ENCODE results near the gene PLB1.

The PLB1 gene

DNA sequence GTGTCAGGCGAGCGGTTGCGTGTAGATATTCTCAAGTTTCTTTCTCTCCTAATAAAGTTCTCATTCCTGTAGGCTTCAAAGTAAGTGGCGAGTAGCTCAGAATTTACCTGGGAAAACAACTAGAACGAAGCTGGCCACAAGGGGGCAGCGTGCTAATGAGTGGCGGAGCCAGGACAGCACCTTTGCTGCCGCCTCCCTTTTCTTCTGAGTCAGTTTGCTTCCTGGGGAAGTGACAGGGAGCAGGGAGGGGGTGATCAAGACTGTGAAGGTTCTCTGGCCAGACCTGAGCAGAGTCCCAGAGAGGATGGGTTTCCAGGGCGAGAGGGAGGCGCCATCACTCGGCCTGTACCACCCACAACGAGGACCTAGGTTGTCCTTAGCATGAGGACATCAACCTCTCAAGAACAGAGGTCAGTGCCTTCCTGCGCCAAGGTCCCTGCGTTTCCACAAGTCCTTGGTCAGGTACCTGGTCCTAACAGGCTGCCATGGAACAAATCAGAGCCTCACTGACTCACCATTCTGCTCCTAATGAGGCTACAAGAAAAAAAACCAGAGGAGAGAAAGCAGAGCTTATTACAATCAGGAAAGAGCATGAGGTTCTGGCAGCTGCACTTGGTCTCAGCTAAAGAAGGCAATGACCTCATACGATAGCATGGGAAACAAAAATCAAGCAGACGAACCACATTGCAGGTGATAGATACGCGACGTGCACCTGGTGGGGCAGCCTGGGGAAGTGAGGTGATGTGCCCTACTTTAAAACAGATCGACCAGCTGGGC, 98.7 kb downstream of the PLB1 start:
- H3K4me3 ChIP-seq (ENCODE audit: low read depth, low read length): no peak overlapping the region
- TF ChIP-seq MYC (IDR thresholded peaks at IDR 0.05; ENCODE audit: low read depth, low read length): 0 out of 2 replicates have a peak, but pooled peaks have one; percentile 38
- TF ChIP-seq, protein P1, sequence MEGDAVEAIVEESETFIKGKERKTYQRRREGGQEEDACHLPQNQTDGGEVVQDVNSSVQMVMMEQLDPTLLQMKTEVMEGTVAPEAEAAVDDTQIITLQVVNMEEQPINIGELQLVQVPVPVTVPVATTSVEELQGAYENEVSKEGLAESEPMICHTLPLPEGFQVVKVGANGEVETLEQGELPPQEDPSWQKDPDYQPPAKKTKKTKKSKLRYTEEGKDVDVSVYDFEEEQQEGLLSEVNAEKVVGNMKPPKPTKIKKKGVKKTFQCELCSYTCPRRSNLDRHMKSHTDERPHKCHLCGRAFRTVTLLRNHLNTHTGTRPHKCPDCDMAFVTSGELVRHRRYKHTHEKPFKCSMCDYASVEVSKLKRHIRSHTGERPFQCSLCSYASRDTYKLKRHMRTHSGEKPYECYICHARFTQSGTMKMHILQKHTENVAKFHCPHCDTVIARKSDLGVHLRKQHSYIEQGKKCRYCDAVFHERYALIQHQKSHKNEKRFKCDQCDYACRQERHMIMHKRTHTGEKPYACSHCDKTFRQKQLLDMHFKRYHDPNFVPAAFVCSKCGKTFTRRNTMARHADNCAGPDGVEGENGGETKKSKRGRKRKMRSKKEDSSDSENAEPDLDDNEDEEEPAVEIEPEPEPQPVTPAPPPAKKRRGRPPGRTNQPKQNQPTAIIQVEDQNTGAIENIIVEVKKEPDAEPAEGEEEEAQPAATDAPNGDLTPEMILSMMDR (IDR thresholded peaks at IDR 0.05; ENCODE audit: low read depth, low read length): peak; percentile 89
- no peak for TF ChIP-seq POLR2A (IDR thresholded peaks at IDR 0.05; ENCODE audit: extremely low read depth, insufficient read length)
- TF ChIP-seq MAX (IDR thresholded peaks at IDR 0.05; ENCODE audit: low read depth, low read length): no peak; the same call in 1 of the 2 replicates
- DNase-seq (ENCODE audit: low read depth): peak; percentile 89

GRCh38 chr2:28595323-28595722, 99.5 kb downstream of the PLB1 start:
- TF ChIP-seq MYC (IDR thresholded peaks at IDR 0.05; ENCODE audit: low read depth, low read length) (no peak), MAX (IDR thresholded peaks at IDR 0.05; ENCODE audit: low read depth, low read length) (no peak), POLR2A (IDR thresholded peaks at IDR 0.05; ENCODE audit: extremely low read depth, insufficient read length) (no peak)
- H3K4me3 ChIP-seq (ENCODE audit: low read depth, low read length): no peak overlapping the region
- DNase-seq (ENCODE audit: low read depth): no peak

DNA sequence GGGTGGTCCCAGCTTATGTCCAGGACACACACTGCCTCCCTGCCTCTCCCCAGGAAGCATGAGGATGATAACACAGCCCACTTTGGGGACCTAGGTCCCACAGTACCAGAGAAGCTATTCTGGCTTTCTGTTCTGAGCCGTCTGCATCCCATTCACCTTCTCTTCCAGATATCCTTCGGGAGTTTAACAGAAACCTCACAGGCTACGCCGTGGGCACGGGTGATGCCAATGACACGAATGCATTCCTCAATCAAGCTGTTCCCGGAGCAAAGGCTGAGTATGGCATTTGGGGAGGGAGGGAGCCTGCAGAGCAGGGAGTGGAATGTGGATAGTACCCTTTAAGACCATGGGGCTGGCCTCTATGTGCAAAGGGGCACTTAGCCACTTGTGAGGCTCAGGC, 102.6 kb downstream of the PLB1 start:
- no peak for DNase-seq (ENCODE audit: low read depth)
- TF ChIP-seq POLR2A (IDR thresholded peaks at IDR 0.05; ENCODE audit: extremely low read depth, insufficient read length): no peak
- no peak for TF ChIP-seq MYC (IDR thresholded peaks at IDR 0.05; ENCODE audit: low read depth, low read length)
- no peak for TF ChIP-seq MAX (IDR thresholded peaks at IDR 0.05; ENCODE audit: low read depth, low read length)
- TF ChIP-seq, protein P1 (IDR thresholded peaks at IDR 0.05; ENCODE audit: low read depth, low read length): no peak
- H3K4me3 ChIP-seq (ENCODE audit: low read depth, low read length): no peak overlapping the region

DNA sequence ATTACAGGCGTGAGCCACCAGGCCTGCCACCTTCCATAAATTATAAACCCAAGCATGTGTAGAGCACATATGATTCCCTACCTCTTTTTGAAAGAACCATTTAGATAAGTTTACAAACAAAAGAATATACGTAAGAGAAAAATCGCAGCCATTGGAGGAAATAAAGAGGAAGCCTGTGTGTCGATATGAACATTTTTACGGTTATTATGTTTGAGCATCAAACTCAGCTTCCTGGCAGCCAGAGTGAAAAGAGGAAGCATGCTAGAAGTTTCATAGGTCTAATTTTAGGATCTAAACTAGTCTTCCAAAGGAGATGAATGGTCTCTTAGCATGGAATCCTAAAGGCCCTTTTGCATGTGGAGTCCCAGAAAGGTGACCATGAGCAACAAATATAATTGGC, 104.3 kb downstream of the PLB1 start:
- TF ChIP-seq POLR2A (IDR thresholded peaks at IDR 0.05; ENCODE audit: extremely low read depth, insufficient read length) (no peak), MYC (IDR thresholded peaks at IDR 0.05; ENCODE audit: low read depth, low read length) (no peak), MAX (IDR thresholded peaks at IDR 0.05; ENCODE audit: low read depth, low read length) (no peak)
- TF ChIP-seq, protein P1 (IDR thresholded peaks at IDR 0.05; ENCODE audit: low read depth, low read length): no peak
- DNase-seq (ENCODE audit: low read depth): peak; percentile 45

DNA sequence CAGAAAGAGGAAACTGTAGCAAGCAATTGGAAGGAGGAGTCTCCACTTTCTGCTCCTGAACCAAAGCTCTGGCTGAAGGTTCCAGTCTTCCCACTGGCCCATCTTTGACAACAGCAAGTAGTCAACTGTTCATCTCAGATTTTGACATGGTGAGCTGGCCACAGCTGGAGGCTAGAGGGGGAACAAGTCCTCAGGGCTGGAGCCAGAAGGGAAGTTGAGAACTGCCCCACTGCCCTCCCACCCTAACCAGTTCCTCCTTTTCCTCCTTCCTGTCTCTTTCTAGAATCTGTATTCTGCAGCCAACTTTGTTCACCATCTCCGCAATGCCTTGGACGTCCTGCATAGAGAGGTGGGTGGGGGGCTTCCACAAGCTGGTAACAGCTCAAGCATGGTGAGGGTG, 105.8 kb downstream of the PLB1 start:
- TF ChIP-seq MYC (IDR thresholded peaks at IDR 0.05; ENCODE audit: low read depth, low read length) (no peak), MAX (IDR thresholded peaks at IDR 0.05; ENCODE audit: low read depth, low read length) (no peak), POLR2A (IDR thresholded peaks at IDR 0.05; ENCODE audit: extremely low read depth, insufficient read length) (no peak)
- TF ChIP-seq, protein P1 (IDR thresholded peaks at IDR 0.05; ENCODE audit: low read depth, low read length): no peak

More for the DNA sequence above, 104.3 kb downstream of the PLB1 start:
- no peak overlapping the region for H3K4me3 ChIP-seq (ENCODE audit: low read depth, low read length)

DNA sequence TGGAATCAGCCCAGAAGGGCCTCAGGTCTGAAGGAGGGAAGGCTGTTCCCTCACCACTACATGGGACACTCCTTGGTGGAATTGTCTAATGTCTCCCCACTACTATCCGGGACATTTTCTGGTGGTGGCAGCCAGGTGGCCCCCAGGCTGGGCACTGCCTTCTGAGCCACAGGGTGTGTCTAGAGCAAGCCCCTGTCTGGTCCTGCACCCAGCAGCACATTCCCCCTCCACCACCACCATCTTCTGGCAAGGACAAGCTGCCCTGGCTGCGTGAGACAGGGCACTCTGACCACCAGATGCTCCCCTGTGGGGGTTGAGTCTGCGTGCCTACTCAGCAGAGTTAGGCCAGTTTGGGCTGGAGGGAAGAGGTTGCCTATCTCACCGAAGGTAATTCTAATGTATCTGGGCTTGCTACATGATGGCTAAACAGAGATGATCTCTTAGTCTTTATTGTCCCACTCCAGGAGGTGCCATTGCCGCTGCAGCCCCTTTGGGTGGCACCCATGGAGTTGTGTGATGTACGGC, 106.3 kb downstream of the PLB1 start:
- no peak overlapping the region for H3K4me3 ChIP-seq (ENCODE audit: low read depth, low read length)
- DNase-seq (ENCODE audit: low read depth): peak; percentile 24
- TF ChIP-seq, protein P1 (IDR thresholded peaks at IDR 0.05; ENCODE audit: low read depth, low read length): no peak

More for the DNA sequence above, 105.8 kb downstream of the PLB1 start:
- H3K4me3 ChIP-seq (ENCODE audit: low read depth, low read length): no peak overlapping the region
- DNase-seq (ENCODE audit: low read depth): peak; percentile 87
